Measurements from ENCODE around the gene CYB5R3.
"Not testable (repeated sequence)": the region's sequence is repeated elsewhere in the genome, so short reads cannot be mapped to it uniquely, and the experiment has no call there.

CYB5R3 gene

GRCh38 chr22:42678894-42679293 is 29.7 kb upstream of the CYB5R3 start:
- DNase-seq (ENCODE audit: low spot score): no peak

- not testable (repeated sequence) for DNase-seq (ENCODE audit: low spot score)
Measured at GRCh38 chr22:42677936-42678335, 28.7 kb upstream of the CYB5R3 start.

- DNase-seq (ENCODE audit: low spot score): no peak
Measured at GRCh38 chr22:42676059-42676607, 26.9 kb upstream of the CYB5R3 start.

- DNase-seq (ENCODE audit: low spot score): no peak
Measured at GRCh38 chr22:42673898-42674401, 24.8 kb upstream of the CYB5R3 start.

- DNase-seq (ENCODE audit: low spot score): not testable (repeated sequence)
Measured at GRCh38 chr22:42673071-42673470, 23.9 kb upstream of the CYB5R3 start.

GRCh38 chr22:42670921-42671709 is 21.9 kb upstream of the CYB5R3 start:
- DNase-seq (ENCODE audit: low spot score): no peak

GRCh38 chr22:42670046-42670445 is 20.9 kb upstream of the CYB5R3 start:
- DNase-seq (ENCODE audit: low spot score): no peak

- not testable (repeated sequence) for DNase-seq (ENCODE audit: low spot score)
Measured at GRCh38 chr22:42666393-42666792, 17.2 kb upstream of the CYB5R3 start.

- DNase-seq (ENCODE audit: low spot score): no peak
Measured at GRCh38 chr22:42664976-42665831, 16.0 kb upstream of the CYB5R3 start.

- DNase-seq (ENCODE audit: low spot score): peak; percentile 79
Measured at GRCh38 chr22:42661985-42662831, 13.0 kb upstream of the CYB5R3 start.

- no peak for DNase-seq (ENCODE audit: low spot score)
Measured at GRCh38 chr22:42656578-42656977, 7.4 kb upstream of the CYB5R3 start.

- DNase-seq (ENCODE audit: low spot score): no peak
Measured at GRCh38 chr22:42655693-42656092, 6.5 kb upstream of the CYB5R3 start.

GRCh38 chr22:42654436-42655073 is 5.4 kb upstream of the CYB5R3 start:
- DNase-seq (ENCODE audit: low spot score): no peak

- no peak for DNase-seq (ENCODE audit: low spot score)
Measured at GRCh38 chr22:42653999-42654398, 4.8 kb upstream of the CYB5R3 start.

GRCh38 chr22:42651134-42651533 is 1.9 kb upstream of the CYB5R3 start:
- no peak for DNase-seq (ENCODE audit: low spot score)

- peak; percentile 78 for DNase-seq (ENCODE audit: low spot score)
Measured at GRCh38 chr22:42648368-42649245, 585 bp downstream of the CYB5R3 start.

- DNase-seq (ENCODE audit: low spot score): no peak
Measured at GRCh38 chr22:42648017-42648367, 1.2 kb downstream of the CYB5R3 start.

GRCh38 chr22:42646569-42647525 is 2.3 kb downstream of the CYB5R3 start:
- DNase-seq (ENCODE audit: low spot score): peak; percentile 84

- peak; percentile 29 for DNase-seq (ENCODE audit: low spot score)
Measured at GRCh38 chr22:42645938-42646568, 3.1 kb downstream of the CYB5R3 start.
